GM12874 (cell line): ENCODE data around the gene RANBP9.

Source experiments
- TF ChIP-seq, protein P1 (sequence below): IDR thresholded peaks from 2 replicates; pipeline ENCODE4 v1.5.1; 2011; ENCODE audit warnings: low read depth, mild to moderate bottlenecking, control low read depth, low read length, moderate library complexity; ENCODE audit not compliant: insufficient read depth

The RANBP9 gene

DNA sequence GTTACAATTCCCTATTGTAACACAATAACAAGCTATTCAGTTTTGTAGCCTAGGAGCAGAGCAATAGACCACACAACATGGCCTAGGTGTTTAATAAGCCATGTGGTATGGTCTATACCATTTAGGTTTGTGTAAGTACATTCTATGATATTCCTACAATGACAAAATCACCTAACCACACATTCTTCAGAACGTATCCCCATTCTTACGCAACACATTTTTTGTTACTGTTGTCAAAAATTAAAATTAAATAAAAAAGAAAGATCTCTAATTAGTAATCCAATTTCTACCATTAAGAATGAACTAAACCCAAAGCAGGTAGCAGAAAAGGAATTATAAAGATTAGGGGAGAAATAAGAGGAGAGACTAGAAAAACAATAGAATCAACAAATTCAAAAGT, 44.0 kb downstream of the RANBP9 start:
- TF ChIP-seq, protein P1, sequence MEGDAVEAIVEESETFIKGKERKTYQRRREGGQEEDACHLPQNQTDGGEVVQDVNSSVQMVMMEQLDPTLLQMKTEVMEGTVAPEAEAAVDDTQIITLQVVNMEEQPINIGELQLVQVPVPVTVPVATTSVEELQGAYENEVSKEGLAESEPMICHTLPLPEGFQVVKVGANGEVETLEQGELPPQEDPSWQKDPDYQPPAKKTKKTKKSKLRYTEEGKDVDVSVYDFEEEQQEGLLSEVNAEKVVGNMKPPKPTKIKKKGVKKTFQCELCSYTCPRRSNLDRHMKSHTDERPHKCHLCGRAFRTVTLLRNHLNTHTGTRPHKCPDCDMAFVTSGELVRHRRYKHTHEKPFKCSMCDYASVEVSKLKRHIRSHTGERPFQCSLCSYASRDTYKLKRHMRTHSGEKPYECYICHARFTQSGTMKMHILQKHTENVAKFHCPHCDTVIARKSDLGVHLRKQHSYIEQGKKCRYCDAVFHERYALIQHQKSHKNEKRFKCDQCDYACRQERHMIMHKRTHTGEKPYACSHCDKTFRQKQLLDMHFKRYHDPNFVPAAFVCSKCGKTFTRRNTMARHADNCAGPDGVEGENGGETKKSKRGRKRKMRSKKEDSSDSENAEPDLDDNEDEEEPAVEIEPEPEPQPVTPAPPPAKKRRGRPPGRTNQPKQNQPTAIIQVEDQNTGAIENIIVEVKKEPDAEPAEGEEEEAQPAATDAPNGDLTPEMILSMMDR: no peak

- TF ChIP-seq, protein P1: no peak
Observed at GRCh38 chr6:13666194-13667105, 45.2 kb downstream of the RANBP9 start.

DNA sequence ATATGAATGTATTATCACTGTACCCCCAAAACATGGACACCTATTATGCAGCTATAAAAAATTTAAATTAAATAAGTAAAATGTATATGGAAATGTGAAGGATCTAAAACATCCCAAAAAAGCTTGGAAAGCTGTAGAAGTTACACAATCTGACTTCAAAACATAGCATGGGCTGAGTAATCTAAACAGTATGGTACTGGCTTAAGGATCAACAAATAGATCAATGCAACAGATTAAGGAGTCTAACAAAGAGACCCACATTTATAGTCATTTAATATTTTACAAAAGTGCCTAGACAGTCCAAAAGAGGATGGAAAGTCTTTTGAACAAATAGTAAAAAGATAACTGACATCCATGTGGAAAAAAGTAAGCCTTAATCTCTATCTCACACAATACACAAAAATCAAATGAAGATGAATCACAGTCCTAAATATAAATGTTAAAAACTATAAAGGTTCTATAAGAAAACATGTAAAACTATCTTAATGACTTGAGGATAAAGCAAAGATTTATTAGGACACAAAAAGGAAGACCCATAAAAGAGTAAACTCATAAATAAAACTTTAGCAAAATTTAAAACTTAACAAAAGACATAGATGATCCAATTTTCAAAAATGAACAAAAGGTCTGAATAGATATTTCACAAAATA, 46.8 kb downstream of the RANBP9 start:
- TF ChIP-seq, protein P1: no peak

DNA sequence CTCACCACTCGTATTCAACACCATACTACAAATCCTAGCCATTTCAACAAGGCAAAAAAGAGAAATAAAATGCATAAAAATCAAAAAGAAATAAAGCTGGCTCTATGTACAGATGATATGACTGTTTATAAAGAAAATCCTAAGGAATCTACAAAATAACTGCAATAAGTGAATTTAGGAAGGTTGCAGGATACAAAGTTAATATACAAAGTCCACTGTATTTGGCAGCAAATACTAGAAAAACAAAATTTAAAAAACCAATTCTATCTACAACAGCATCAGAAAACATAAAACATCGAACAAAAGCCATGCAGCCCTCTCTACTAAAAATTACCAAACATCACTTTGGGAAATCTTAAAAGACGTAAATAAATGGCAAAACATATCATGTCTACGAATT, 47.6 kb downstream of the RANBP9 start:
- TF ChIP-seq, protein P1: no peak

DNA sequence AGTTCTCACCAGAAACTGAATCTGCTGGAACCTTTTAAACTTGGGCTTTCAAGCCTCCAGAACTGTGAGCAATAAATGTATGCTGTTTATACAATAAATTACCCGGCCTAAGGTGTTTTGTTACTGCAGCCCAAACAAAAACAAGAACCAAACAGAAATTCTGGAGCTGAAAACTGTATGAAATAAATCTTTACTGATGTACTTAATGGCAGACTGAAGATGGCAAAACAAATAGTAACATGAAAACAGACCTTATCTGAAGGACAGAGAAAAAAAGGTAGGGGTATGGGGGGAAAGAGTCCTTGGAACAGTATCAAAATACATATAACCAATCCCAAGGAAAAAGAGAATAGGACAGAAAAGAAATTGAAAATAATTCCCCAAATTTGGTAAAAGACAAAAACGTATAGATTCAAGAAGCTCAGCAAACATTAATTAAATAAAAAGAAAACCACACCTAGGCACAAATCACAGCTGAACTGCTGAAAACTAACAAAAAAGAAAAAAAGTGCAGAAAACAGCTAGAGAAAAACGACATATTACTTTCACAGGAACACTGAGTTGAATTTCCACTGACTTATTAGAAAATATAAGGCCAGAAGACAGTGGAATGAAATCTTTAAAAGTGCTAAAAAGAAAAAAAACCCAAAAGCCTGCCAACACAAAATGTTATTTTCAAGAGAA, 48.8 kb downstream of the RANBP9 start:
- TF ChIP-seq, protein P1: no peak

GRCh38 chr6:13661647-13662046, 50.0 kb downstream of the RANBP9 start:
- TF ChIP-seq, protein P1: no peak

GRCh38 chr6:13660893-13661292, 50.7 kb downstream of the RANBP9 start:
- TF ChIP-seq, protein P1: no peak
